Hematopoietic multipotent progenitor cell treated with erythropoietin and hydrocortisone succinate and interleukin-3 and kit ligand, for 6 days (in vitro differentiated cells): ENCODE results near the gene PMPCA.

ENCODE experiments used
- DNase-seq: peaks from one replicate; pipeline ENCODE4 v3.0.0-alpha.2; 2015

The PMPCA gene

DNA sequence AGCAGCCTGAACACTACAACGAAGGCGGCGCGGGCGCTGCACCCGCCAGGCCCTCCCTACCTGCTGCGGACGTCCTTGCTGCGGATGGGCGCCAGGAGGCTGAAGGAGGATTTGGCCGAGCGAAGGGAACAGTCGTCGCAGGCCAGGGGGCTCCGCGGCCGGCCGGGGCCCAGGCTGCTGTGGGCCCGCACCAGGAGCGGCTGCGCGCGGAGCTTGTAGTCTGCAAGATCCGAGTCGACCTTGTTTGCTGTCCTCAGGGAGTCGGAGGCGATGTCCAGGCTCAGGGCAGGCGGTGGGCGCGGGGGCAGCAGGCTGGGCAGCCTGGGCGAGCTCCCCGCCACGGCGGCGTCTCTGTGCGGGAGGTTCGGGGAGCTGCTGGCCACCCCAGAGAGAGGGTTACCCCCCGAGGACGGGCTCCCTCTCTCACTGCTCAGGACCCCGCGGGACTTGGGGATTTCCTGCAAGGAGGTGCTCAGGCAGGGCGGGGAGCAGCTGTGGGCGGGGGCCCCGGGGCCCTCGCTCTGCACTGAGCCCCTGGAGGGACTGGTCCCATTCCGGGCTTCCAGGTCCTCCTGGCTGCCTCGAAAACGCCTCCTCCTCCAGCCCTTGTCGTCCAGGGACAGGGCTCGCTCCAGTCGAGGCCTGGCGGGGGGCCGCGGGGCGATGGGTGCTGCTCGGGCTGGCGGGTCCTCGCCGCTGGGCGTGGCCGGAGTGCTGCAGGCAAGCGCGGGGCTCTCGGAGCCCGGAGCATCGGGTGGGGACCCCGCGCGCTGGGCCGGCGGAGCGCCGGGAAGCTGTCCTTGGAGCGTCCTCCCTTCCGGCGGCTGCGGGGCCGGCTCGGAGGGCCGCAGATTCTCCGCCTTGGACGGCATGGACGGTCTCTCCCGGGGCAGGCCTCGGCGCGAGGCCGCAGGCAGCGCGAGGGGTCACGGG lies 28.4 kb downstream of the PMPCA start:
- peak; percentile 46 for DNase-seq

- DNase-seq = peak; percentile 74
These were observed 29.3 kb downstream of the PMPCA start, which contains the start of gene INPP5E for GRCh38 chr9:136439481-136440408. TSS of gene INPP5E (minus strand) at chr9:136439845. CDS start at chr9:136439419, 426 bp downstream.

DNA sequence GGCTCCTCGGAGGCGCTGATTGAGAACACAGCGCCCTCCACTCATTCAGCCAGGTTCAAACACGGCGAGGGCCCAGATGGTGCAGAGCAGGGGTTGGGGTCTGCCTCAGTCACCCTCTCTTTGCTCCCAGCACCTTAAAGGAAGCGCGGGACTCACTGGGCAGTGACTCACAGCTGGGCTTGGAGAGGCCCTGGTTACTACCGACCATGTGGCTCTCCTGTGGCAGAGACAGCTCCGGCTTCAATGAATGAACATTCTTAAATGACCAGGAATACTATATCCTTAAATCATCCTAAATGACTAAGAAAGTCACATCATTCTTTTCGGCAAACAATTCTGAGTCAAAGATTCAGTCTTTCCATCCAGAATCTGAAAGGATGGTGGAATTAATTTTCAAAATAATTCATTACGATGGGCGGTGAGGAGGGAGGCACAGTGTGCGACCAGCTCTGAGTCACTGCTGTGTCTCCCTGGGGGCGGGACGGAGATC lies 30.8 kb downstream of the PMPCA start:
- no peak for DNase-seq

- DNase-seq = no peak
These were observed 31.3 kb downstream of the PMPCA start for GRCh38 chr9:136441681-136442245.

GRCh38 chr9:136442265-136442664 lies 31.8 kb downstream of the PMPCA start:
- DNase-seq = no peak

DNA sequence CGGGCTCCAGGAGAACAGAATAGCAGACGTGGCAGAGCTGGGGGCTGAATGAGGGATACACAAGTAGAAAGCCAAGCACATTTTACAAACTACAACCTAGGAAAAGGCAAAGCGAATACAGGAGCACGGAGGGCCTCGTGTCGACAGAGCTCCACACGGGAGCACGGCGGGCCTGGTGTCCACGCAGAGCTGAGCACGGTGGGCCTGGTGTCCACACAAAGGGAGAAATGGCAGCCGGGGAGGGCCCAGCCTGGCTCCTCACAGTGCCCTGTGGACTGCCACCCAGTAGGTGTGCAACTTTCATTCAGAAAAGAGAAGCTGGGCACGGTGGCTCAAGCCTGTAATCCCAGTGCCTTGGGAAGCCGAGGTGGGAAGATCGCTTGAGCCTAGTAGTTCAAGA lies 32.6 kb downstream of the PMPCA start:
- DNase-seq = no peak

DNA sequence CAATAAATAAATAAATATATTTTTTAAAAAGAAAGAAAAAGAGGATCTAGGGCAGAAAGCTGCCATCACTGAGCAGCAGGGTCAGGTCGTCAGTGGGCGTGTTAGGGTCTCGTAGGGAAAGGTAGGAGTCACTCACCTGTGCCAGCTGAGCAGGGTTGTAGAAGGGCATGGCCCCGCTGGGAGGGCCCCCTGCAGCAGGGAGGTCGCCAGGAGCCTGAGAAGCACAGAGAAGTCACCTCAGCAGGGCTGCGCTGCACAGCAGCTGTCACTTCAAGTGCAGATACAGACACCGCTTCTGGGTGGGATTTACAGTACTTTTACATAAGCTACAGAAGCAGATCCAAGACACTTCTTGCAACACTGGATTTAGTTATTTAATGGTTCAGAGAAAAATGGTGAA lies 33.2 kb downstream of the PMPCA start:
- DNase-seq = no peak

DNA sequence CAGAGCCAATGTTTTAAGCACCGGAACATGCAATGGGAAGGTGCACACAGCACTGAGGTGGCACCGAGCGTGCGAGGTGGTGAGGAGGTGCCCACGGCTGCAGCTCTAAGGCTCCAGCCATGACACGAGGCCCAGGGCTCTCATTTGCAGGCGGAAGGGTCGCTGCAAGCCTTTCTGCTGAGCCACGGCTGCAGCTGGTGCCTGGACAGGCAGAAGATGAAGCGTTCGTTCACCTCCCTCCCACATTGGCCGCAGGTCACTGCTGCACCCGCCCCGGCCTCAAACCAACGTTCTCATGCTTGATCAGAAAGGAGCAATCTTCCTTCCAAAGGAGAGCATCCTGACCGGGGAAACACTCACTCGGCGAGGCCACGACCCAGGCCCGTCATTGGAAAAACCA lies 33.6 kb downstream of the PMPCA start:
- no peak for DNase-seq

- DNase-seq = no peak
These were observed 35.3 kb downstream of the PMPCA start for GRCh38 chr9:136445799-136446198.

DNA sequence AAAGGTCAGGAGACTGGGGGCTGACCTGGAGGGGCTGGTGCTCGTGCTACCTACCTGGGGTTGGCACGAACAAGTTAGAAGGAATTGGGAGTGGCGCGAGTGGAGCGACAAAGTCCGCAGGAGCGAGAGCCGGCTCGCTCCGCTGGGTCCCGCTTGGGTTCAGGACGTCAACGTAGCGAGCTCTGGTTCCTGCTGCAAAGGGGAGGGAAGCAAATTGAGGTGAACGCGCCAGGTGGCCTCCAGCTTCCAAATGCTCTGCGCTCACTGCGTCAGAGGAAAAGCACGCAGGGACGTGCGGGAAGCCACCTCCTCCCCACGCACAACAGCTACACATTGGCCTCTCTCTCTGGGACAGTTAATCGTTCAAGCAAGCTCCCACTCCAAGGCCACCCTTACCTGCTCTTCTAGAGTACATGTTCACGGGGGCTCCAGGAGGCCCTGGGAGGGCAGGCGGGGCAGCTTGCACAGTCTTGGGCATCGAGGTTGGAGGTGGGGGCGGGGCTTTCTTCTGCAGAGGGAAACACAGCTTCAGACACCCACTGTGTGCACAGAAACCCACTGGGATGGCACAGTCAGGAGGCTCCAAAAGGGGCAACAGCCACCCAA lies 36.8 kb downstream of the PMPCA start:
- DNase-seq = no peak

DNA sequence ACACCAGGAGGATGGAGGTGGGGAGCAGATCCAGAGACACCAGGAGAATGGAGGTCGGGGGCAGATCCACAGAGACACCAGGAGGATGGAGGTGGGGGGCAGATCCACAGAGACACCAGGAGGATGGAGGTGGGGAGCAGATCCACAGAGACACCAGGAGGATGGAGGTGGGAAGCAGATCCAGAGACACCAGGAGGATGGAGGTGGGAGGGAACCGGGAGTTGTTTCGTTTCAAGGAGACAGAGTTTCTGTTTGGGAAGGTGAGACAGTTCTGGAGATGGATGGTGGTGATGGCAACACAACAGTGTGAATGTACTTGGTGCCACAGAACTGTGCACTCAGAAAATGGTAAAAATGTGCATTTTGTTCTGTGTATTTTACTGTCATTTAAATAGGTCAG lies 38.2 kb downstream of the PMPCA start:
- no peak for DNase-seq

DNA sequence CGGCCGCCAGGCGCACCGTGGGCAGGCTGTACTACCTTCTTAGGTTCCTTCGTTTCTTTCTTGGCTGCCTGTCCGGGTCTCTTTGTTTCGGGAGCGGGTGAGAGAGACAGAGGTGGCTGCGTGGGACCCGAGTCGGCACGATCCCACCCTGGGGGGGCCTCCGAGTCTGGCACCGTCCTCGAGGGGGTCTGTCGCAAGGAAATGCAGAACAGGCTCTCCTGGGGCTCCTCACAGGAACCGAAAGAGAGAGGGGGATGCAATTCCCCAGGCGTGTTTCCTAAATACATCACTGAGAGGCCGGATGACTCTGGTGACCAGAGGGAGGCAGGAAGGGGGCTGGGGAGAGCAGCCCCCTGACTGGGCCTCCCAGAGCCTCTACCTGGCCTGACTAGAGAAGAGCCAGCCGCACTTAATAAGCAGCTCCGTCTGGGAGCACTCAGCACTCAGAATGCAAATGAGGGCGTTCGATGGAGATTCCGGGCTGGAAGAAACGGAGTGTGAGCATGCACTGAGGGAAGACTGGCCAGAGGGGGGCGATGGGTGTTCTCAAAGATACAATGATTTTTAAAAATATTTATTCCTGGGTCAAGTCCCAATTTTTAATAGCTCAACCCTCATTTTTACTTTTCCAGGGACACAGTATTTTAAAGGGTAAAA lies 40.9 kb downstream of the PMPCA start:
- DNase-seq = no peak

DNA sequence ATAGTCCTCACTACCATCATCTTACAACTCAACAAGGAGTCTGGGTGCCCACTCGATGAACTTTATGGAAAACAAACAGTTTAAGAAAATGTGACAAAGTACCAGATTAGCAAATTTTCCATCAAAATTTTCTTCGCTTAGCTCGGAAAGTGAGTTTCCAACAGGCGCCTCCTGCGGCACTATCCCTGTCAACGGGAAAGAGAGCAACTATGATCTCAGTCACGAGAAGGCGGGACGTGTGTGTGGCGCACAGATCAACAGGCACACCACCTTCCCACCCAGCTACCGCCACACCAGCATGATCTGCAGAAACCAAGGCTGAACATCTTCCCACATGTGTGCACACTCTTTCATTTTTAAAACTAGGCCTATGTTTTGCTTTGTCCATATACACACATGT lies 42.9 kb downstream of the PMPCA start:
- no peak for DNase-seq

GRCh38 chr9:136454026-136454796 lies 43.8 kb downstream of the PMPCA start:
- no peak for DNase-seq

- no peak for DNase-seq
These were observed 44.9 kb downstream of the PMPCA start for GRCh38 chr9:136455043-136456002.

DNA sequence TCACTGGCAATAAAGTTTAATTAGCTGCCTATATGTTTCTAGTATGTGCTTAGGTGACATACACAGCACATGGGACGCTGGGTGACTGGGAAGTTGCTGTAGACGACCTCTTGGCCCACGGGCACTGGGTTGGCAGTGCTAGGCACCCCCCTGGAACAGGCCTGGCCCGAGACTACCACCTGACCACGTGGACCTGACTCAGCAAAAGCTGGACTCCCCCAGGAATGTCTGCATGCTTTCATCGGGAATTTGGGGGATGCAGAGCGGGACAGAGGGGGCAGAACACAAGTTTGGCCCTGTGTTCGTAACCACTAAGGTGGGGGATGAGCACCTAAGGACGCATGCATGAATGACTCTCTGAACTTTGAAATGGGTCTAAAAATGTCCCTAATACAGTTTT lies 45.8 kb downstream of the PMPCA start:
- DNase-seq = no peak

DNA sequence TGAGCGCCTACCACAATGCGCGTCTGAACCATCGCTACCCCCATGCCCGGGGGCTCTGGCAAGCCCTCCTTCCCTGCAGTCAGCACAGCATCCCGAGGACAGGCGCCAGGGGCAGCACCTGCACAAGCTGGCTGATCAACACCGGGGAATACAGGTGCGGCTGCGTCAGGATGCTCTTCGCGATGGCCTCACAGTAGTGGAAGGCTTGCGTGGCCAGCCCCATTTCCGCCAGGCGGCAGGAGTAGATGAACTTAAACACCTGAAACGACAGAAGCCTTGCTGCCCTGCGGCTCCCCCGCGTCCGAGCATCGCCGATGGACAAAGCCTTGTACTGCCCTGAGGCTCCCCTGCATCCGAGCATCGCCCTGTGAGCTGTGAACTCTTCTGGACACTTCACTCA lies 46.9 kb downstream of the PMPCA start:
- no peak for DNase-seq

DNA sequence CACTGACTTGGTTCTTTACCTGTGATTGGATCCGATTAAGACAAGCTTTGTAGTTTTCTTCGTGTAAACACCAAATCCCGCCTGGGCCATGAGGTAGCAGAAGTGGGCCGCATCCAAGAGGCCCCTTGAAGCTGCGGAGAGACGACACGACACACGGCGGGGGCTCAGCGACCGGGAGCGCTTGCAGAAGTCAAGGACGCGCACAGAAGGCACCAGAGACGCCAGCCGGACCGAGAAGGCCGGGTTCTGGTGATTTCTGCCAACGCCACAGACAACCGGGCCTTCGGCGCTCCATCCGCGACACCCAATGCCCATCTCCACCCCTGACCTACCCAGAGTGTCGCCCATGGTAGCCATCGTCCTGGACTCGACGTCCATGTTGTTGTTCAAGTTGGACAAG lies 49.0 kb downstream of the PMPCA start:
- DNase-seq = no peak

DNA sequence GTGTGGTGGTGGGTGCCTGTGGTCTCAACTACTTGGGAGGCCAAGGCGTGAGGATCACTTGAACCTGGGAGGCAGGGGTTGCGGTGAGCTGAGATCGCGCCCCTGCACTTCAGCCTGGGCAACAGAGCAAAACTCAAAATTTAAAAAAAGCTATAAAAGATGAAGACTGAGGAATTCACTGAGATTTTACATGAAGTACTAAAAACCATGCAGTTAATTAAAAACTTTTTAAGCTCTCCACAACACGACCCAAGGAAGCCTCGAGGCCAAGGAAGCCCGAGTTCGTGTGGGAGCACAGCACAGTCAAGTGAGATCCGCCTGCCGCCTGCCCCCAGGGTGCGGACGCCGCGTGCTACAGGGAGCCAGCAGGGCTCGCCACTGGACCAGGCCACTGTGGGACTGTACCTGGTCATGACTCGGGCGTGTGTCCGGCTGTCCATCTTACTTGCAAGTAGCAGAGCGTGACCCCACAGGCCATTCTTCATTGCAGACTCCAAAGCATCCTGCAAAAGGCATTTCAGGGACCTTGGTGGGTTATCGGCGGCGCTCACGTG lies 50.4 kb downstream of the PMPCA start:
- no peak for DNase-seq

DNA sequence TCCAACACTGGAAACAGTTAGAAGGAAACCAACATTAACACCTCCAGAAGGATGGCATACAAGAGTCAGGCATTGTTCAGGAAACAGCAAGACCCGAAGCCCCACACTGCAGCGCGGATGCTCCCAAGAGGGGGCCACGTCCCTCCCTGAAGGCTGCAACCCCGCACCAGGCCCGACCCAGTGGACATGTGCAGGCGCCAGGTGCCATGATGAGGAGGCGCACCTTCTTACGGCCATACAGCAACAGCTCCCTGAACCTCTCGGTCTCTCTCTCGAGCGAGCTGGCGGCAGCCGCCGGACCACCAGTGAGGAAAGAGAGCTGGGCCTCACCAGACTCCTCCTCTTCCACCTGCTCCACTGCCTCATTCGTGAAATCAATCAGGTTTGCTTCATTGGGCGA lies 52.2 kb downstream of the PMPCA start:
- DNase-seq = no peak
